ENCODE data around the gene PRH2.
A peak's percentile ranks its signal among the peaks of the same experiment; 100 is the strongest.

PRH2 gene

DNA sequence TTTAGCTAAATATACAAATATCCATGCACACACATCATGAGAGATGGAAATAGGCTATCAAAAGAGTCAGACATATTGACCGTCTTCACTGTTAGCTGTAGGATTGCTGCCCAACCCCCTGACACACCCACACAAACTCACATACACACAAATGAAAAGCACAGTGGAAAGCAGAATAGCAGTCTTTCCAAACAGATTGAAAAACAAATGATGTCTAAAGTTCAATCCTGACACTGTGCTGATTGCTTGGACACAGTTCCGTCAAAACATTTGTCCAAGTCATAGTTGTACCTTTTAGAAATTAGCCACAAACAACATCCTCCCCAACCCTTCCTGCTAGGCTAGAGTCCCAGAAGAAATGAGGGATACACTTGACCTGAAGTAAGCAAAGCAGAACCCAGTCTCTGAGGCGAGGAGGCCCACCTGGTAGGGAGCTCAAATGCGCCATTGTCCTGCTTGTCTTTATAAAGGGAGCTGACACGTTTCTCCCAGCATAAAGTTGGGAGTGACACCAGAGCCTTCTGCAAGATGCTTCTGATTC lies at the start of gene PRH2:
Gene PRH2, plus strand, starts transcription at position 491 of the 541 bp plus-strand sequence. Its CDS starts 38 bp downstream, at position 529.
- no peak for DNase-seq

DNA sequence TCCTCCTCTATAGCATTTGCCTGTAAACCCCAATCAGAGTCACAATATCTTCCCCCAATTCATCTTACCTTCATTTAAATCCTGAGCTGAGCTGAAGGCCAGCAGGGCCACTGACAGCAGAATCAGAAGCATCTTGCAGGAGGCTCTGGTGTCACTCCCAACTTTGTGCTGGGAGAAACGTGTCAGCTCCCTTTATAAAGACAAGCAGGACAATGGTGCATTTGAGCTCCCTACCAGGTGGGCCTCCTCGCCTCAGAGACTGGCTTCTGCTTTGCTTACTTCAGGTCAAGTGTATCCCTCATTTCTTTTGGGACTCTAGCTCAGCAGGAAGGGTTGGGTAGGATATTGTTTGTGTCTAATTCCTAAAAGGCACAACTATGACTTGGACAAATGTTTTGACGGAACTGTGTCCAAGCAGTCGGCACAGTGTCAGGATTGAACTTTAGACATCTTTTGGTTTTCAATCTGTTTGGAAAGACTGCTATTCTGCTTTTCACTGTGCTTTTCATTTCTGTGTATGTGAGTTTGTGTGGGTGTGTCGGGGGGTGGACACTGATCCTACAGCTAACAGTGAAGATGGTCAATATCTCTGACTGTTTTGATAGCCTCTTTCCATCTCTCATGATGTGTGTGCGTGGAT lies 44.8 kb upstream of the PRH2 start, which contains the start of gene PRH1:
Gene PRH1, minus strand, starts transcription at position 170 of the 640 bp plus-strand sequence. Its CDS starts 38 bp downstream, at position 132.
- DNase-seq = no peak

DNA sequence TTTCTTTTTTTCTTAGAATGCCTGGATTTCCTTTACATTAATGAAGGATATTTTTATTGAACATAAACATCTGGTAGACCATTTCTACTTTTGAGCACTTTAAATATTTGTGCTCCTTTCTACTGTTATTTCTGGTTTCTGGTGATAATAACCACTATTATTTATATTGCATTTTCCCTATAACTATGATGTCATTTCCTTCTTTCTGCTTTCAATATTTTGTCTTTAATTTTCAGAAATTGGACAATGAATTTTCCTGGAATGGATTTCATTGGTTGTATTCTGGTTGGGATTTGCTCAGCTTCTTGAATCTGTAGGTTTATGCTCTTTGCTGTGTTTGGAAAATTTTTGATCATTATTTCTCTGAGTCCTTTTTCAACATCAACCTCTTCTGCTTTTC lies 39.8 kb upstream of the PRH2 start:
- DNase-seq = no peak

DNA sequence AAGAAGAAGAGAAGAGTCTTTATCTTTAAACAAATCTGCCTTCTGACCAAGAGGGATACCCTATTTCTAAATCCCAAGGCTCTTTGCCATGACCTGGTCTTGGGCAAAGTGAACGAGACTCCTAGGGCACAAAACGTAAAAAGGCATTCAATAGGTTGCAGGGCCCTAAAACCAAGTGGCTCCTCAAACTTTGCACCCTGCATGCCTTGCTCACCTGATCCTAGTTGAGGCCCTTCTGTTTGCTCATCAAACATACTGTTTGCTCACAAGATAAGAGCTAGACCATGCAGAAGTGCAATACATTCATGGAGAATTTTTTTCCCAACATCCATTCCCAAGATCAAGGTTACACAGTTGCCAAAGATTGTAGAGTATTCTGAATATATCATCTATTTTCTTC lies 37.1 kb upstream of the PRH2 start:
- DNase-seq = no peak

DNA sequence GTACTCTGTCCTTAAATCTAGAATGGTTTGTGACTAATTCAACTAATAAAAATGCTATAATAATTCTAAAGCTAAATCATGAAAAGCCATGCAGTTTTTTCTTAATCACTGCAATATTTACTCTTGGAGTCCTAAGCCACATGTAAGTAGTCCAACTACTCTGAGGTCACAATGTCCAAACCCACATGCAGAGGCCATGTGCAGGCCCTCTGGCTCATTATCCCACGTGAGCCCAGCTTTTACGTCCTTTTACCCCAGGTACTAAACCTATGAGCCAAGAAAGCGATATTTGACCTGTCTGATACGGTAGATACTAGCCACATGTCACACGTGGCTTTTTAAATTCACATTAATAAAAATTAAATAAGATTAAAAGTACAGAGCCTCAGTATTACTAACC lies 32.2 kb upstream of the PRH2 start:
- no peak for DNase-seq

DNA sequence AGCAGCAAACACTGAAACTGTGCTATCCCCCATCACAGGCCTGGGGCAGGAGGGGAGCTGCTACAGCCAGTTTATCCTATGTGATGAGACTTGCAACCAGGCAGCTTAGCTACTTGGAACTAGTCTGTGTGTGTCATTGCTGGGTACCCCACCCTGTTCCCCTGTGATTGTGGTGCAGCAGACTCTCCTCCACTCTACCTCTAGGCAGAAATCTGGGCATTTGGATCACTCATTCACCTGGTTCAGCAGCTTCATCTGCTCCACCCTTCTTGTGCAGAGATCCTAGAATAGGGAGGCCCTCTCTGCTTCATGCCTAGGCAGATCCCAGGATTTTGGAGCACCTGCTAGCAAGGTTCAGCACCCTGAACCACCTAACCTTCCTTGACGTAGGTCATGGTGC lies 28.5 kb upstream of the PRH2 start:
- DNase-seq = no peak

DNA sequence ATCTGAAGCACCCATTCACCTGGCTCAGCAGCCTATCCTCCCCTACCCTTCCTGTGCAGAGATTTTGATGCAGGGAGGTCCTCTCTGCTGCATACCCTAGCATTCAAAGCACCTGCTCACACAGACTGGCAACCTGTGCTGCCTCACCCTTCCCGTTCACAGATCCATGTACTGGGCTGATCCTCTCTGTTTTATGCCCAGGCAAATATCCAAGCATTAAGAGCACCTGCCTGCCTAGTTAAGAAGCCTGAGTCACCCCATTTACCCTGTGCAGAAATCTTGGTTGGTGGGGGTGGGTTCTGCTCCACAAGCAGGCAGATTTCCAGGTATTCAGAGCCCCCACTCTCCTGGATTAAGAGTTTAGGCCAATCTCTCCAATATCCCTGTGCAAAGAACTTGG lies 28.1 kb upstream of the PRH2 start:
- DNase-seq = no peak

DNA sequence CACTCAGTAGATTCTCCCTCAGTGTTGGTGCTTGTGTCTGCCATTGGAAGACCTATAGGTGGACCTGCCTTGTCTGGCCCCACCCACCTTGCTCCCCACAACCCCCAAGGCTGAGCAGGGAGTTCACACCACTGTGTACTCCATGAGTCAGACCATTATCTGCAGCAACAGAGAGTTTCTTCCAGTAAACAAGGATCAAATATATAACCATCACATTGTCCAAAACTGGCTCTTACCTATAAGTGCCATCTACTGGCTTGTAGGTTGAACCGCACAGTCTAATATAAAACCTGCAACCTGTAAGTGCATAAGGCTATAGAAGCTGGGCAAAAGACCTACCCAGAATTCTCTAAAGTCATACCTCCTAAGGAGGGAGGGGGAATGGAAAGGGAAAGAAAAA lies 27.6 kb upstream of the PRH2 start:
- no peak for DNase-seq

DNA sequence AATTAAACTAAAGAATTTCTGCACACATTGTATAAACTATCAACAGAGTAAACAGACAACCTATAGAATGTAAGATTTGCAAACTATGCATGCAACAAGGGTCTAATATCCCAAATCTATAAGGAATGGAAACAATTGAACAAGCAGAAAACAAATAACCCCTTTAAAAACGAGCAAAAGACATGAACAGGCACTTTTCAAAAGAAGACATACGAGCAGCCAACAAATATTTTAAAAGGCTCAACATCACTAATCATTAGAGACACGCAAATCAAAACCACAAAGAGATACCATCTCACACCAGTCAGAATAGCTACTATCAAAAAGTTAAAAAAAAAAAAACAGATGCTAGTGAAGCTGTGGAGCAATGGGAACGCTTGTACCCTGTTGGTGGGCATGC lies 24.4 kb upstream of the PRH2 start:
- DNase-seq = no peak

DNA sequence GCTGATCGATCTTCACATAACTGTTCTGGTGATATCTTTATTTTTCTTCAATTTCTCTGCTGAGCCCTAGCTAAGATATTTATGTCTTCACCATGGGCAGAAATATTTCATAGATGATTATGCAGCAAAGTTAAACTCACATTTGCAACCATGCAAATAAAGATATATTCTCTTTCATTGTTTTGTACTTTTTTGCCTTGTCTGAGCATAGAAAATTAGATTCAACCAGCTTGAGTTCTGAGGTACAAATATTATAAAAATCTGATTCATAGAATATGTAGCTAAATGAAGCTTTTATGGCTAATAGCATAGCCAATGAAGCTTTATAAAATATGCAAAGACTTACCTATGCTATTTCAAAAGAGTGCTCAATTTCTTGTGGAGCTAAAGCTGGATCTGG lies 19.6 kb upstream of the PRH2 start, which contains the start of gene TAS2R13:
Gene TAS2R13, minus strand, starts transcription at position 101 of the 400 bp plus-strand sequence. CDS start 264 bp downstream, outside the sequence.
- no peak for DNase-seq

DNA sequence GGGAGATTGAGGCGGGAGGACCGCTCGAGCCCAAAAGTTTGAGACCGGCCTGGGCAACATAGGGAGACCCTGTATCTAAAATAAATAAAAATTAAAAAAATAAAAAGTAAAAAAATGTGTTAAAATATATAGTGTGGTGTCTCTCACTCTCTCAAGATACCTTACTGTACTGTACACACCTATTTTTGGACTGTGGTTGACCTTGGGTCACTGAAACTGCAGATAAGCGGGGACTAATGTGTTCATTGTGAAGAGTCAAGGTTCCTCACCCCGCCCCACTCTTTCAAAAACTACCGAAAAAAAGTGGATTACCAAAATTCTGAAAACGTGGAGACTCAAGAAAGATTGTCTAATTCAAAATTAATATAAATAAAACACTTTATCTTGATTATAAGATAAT lies 18.7 kb upstream of the PRH2 start:
- no peak for DNase-seq

DNA sequence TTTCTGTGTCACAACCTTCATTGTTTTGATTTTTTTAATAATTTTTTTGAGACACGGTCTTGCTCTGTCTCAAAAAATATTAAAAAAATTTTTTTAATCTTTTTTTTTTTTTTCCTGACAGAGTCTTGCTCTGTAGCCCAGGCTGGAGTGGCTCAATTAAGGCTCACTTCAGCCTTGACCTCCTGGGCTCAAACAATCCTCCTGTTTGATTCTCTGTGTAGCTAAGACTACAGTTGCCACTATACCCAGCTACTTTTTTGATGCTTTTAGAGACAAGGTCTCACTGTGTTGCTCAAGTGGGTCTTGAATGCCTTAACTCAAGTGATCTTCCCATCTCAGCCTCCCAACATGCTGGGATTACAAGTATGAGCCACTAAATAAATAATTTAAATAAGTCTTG lies 9.2 kb upstream of the PRH2 start:
- no peak for DNase-seq

DNA sequence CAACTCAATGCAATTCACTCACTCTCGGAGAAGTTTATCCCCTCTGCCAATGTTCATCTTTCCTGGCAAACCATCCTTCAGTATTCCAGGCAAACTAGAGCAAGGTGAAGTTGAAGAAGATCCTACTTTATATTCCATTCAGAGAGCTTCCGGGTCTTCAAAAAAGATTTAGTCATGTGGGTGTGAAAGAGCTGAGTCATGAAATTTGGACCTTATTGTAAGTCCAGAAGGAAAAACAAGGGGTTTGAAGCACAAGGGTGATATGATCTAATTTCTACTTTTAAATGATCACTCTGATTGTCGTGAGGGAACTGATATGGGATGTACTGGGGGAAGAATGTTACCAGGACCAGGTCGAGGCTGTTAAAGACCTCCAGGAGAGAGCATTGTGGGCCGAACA lies 2.8 kb upstream of the PRH2 start:
- DNase-seq = no peak

DNA sequence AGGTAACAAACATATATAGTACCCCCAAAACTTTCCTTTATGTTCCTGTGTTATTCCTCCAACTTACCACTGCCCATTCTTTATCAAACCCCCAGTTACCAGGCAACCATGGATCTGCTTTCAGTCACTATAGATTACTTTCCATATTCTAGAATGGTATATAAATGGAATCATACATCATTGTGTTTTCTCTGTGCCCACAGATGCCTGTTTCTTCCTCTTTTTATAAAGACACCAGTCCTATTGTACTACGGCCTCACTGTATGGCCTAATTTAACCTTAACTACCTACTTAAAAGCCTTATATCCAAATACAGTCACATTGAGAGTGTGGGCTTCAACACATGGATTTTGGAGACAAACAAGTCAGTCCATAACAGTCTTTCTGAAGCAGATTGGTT lies 7.5 kb downstream of the PRH2 start:
- peak; percentile 16 for DNase-seq

DNA sequence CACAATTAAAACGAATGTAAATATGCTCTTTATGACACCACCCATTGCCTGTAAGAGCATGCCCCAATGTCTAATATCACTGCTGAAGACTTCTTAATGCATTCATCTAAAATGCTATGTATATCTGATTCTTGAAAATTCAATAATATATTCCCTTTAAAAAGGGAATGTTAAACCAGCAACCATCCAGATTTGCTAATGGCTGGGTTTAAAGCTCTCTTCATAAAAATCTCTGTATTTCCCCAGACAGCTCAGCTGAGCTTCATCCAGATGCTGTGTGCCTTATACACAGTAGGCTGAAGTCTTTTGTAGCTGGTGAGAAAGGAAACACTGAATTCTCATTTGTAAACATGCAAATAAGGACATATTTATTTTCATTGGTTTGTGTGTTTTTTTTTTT lies 10.1 kb downstream of the PRH2 start, which contains the start of gene TAS2R14:
Gene TAS2R14, minus strand, starts transcription at position 101 of the 400 bp plus-strand sequence. Its CDS starts 56 bp downstream, at position 45.
- DNase-seq = no peak

DNA sequence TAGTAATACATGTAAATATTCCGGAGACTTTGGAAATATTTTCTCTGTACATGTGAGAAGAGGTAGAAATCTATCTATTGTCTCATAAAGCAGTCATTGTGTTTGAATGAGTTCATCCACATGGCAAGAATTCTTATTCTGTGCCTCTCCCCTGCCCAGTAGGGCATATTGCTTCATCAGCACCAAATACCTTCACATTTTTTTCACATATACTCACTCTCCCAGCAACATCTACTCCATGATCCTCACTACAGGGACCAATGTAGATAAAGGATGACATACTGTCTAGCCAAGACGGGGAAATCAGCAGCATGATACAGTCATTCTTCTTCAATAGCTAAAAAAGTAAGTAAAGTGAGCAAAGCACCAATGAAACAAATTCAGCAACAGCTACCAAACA lies 11.4 kb downstream of the PRH2 start:
- no peak for DNase-seq

DNA sequence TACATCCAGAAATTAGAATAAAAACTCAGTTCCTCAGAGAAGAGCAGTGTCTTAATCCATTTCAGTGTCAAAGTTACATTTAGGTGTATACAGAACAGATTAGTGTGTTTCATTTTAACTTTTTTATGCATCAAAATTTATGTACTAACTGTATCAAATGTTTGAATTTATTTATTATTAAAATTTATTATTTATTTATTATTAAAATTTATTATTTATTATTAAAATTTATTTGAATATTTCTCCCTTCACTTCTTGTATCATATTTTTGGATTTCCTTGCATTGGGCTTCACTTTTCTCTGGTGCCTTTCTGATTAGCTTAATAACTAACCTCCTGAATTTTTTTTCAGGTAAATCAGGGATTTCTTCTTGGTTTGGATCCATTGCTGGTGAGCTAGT lies 12.3 kb downstream of the PRH2 start:
- DNase-seq = no peak

DNA sequence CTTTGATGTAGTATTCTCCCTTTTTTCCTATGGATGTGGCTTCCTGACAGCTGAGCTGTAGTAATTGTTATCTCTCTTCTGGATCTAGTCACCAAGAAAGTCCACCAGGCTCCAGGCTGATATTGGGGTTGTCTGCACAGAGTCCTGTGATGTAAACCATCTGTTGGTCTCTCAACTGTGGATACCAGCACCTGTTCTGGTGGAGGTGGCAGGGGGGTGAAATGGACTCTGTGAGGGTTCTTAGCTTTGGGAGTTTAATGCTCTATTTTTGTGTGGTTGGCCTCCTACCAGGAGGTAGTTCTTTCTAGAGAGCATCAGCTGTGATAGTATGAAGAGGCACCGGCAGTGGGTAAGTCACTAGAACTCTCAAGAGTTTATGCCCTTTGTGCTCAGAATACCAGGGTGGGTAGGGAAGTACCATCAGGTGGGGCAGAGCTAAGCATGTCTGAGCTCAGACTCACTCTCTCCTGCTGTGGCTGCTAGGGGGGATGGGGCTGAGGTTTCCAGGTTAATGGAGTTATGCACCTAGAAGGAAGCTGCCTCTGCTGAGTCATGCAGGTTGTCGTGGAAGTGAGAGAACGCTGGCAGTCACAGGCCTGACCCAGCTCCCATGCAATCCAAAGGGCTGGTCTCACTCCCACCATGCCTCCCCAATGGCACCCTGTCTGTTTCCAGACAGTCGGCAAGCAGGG lies 13.0 kb downstream of the PRH2 start:
- no peak for DNase-seq

DNA sequence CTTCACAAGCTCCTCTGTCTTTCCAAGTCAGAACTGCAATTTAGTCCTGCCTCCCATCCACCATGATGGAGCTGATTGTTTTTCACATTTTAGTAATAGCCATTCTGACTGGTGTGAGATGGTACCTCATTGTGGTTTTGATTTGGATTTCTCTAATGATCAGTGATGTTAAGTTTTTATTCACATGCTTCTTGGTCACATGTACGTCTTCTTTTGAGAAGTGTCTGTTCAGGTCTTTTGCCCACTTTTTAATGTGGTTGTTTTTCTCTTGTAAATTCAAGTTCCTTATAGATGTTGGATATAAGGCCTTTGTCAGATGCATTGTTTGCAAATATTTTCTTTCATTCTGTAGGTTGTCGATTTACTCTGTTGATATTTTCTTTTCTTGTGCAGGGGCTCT lies 14.1 kb downstream of the PRH2 start:
- no peak for DNase-seq

DNA sequence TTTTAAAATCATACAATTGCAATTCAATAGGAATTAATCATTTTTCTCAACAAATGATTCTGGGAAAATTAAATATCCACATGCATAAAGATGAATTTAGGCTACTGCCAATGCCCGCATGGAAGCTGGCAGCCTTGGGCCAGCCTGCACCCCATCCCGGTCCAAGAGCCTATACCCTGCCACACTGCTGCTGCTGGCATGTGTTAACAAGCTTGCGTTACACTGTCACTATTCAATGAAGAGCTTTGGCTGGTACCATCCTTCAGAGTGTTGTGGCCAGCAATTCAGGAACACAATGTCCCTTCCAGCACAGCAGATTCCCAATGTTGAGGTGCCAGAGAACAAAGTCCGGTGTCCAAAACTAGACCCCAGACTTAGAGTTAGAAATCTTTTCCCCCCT lies 23.6 kb downstream of the PRH2 start:
- DNase-seq = no peak

DNA sequence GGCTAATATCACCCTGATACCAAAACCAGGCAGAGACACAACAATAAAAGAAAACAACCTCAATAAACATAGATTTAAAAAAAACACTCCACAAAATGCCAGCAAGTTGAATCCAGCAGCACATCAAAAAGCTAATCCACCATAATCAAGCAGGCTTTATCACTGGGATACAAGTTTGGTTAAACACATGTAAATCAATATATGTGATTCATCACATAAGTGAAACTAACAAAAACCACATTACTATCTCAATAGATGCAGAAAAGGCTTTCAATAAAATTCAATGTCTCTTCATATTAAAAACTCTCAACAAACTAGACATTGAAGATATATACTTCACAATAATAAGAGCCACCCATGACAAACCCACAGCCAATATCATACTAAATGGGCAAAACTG lies 27.0 kb downstream of the PRH2 start:
- DNase-seq = no peak

DNA sequence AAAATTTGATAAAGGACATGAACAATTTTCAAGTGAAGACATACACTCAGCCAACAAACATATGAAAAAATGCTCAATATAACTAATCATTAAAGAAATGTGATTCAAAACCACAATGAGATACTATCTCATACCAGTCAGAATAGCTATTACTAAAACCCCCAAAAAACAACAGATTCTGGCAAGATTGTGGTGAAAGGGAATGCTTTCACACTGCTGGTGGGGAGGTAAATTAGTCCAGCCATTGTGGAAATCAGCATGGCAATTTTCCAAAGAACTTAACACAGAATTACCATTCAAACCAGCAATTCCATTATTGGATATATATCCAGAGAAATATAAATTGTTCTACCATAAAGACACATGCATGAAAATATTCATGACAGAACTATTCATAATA lies 28.7 kb downstream of the PRH2 start:
- DNase-seq = no peak

DNA sequence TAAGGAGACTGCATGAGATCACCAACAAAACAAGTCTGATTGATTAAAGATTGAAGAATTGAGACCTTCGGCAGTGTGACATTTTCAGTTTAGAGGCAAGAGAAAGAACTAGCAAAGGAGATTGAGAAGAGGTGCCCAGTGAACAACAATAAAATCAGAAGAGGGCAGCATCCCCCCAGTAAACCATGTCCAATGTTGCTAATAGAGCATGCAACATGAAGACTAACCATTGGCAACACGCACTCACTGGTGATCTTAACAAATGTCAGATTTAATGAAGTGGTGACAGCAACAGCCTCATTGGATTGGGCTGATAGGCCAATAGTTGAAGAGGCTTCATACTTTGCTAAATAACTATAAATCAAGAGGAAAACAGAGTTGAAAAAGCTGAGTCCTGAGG lies 30.8 kb downstream of the PRH2 start:
- DNase-seq = no peak

DNA sequence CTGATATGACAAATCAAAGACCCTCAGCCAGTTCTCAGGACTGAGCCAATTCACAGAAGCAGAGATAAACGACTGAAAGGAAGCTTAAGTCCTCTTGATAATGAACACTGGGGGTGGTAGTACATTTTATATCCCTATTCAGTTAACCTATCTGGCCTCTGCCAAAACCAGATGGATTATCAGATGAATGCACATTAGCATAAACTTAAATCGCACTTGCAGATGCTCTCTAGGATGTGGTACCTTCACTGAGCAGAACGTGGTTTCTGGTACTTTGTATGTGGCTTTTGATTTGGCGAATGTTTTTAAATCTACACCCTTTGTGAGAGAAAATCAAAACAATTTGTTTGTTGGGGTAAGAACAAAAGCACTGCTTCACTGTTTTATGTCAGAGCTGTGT lies 31.2 kb downstream of the PRH2 start:
- no peak for DNase-seq

Measured in inflammatory macrophage treated with lipopolysaccharide for 4 hours (primary cell).